ENCODE results near the gene TRAIP. TPM values are rescaled to one million over a fixed set of nuclear protein-coding genes. Genes with fewer than 3 reads are reported as not detected.
"Not testable (repeated sequence)": the region's sequence is repeated elsewhere in the genome, so short reads cannot be mapped to it uniquely, and the experiment has no call there.

The TRAIP gene
- total RNA-seq, 1 experiment from 2014 or later: 5.3 TPM

DNA sequence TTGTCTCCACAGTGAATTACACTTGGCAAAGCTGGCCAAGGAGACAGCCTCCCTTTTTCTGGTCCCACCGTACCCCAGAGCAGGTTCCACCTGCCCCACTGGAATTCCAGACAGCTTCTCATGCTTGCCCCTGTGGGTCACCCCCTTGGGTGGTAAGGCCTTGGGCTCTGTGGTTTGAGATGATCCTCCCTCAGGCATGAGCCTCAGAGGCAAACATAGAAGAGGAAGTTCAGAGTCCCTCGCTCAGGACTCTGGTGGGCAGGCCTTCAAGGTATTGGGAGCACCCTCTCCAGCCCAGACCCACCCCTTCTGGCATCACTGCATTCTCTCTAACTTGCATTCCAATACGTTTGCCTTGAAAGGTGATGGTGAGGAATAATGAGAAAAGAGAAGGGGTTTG lies 25.0 kb downstream of the TRAIP start:
- no peak for DNase-seq (ENCODE audit: extremely low read depth, low read depth)

DNA sequence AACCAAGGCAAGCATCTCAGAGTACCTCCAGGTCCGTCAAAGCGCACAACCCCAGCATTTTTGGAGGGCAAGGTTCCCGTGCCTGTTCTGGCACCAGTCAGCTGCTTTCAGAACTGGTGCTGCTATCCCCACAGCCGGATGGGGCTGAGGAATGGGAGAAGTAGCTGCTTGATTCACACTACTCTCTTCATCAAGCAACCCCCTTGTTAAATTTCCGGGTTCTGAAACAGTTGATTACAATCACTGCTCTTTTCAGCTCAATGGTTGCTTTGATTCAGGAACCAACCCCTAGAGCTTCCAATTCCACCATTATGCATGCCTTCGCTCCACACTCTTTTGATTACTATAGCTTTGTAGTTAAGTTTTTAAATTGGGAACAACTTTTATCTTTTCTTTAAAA lies 30.3 kb downstream of the TRAIP start:
- DNase-seq (ENCODE audit: extremely low read depth, low read depth): no peak

GRCh38 chr3:49823131-49823530 lies 33.2 kb downstream of the TRAIP start:
- DNase-seq (ENCODE audit: extremely low read depth, low read depth): not testable (repeated sequence)

DNA sequence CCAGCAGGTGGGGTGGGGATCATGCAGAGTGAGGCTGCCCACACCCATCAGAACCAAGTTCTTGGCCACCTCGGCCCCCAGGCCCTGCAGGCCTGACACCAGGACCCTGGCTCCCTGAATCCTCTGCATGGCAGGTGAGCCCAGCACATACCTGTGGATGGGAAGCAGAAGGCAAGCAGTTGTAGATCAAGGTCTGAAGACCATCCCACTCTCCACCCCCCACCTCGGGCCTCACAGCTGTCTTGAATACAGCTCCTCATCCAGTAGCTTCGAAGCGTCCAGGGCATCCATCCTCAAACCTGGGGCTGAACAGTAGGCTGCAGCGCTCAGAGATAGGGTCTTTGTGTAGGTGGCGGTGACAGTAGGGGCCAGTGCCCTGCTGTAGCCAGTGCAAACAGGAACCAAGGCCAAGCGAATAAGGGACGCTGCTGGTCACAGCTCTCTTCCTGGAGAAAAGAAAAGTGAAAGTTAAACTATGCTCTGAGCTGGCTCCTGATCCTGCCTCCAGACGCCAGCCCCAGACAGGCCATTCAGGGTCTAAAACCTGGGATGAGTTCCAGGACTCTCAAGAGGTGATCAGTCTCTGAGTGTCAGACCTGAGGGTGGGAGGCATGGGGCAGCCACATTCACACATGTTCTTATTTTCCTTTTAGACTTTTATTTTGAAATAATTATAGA lies 42.7 kb downstream of the TRAIP start, which contains the start of gene UBA7:
TSS of gene UBA7 (minus strand) at position 457 of the 678 bp plus-strand sequence. CDS start at position 291, 166 bp downstream.
- no peak for DNase-seq (ENCODE audit: extremely low read depth, low read depth)

- DNase-seq (ENCODE audit: extremely low read depth, low read depth): no peak
Measured at GRCh38 chr3:49812916-49813496, 43.4 kb downstream of the TRAIP start.

- no peak for DNase-seq (ENCODE audit: extremely low read depth, low read depth)
Measured at GRCh38 chr3:49807431-49808114, 48.8 kb downstream of the TRAIP start.

GRCh38 chr3:49806850-49807249 lies 49.5 kb downstream of the TRAIP start:
- no peak for DNase-seq (ENCODE audit: extremely low read depth, low read depth)

DNA sequence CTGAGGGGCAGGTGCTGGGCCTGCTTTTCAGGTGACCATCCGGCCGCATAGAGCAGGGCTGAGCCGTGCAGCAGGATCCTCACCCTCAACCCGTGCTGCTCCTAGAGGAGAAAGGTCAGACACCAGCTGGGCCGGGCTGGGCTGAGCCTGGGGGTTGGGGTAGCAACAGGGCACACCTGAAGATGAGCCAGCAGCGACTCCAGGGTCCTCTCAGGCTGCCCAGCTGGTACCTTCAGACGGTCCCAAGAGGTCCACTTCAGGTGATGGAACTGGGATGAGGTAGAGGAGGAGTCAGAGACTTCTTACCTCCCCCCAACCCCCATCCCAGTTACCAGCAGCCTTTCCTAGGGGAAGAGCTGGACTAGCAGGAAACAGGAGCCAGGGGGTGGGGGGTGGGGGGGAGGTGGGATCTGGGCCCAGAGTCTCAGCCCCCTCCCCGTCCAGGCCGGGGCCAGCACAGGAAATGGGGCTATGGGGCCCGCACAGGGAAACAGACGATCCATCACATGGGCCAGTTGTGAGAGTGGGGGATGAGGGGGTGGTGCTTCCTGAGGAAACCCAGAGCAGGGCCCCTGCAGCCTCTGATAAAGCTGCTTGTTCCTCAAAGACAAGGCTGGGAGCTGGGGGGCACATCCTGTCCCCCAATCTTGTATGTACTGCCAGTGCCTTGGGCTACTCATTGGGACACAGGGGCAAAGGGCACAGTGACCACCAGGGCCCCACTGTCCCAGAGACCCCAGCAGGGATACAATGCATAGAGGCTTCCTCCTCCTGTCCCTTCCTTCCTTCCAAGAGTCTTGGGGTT lies 50.3 kb downstream of the TRAIP start:
- DNase-seq (ENCODE audit: extremely low read depth, low read depth): no peak

- DNase-seq (ENCODE audit: extremely low read depth, low read depth): no peak
Measured at GRCh38 chr3:49805367-49805782, 51.0 kb downstream of the TRAIP start.

GRCh38 chr3:49804141-49805041 lies 52.0 kb downstream of the TRAIP start:
- DNase-seq (ENCODE audit: extremely low read depth, low read depth): no peak

DNA sequence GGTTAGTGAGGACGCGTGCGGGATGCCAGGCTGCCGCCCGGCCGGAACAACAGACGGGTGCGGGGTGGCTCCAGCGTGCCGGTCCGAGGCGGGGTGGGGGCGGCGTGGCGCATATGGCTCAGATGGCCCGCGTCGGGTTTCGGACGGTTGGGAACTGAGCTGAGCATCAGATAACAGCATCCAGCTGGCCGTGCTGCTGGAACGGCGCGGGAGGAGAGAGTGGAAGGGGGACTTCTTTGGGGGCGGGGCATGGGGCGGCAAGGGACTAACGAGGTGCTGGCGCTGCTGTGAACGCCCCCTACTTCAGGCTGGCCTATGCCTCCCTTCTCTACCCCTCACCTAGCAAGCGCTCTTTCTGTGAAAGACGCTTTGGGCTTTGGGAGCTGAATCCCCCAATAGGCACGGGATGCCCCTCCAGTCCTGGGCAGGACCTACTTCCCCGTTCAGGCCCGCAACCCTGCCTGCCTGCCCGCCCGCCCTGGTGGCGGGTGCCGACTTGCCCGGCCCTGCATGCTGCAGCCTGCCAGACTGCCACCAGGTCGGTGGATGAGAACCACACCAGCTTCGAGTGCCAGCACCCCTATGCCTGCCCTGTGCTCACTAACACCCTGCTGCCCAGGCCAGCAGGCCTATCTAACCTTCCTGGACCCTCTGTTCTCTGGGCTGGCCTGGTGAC lies 52.8 kb downstream of the TRAIP start:
- no peak for DNase-seq (ENCODE audit: extremely low read depth, low read depth)

GRCh38 chr3:49802719-49803464 lies 53.5 kb downstream of the TRAIP start, which contains the start of gene INKA1:
TSS of gene INKA1 (plus strand) at chr3:49803261. CDS start at chr3:49803393, 132 bp downstream.
- DNase-seq (ENCODE audit: extremely low read depth, low read depth): peak; percentile 74

- no peak for DNase-seq (ENCODE audit: extremely low read depth, low read depth)
Measured at GRCh38 chr3:49801160-49801559, 55.2 kb downstream of the TRAIP start.

GRCh38 chr3:49799761-49800160 lies 56.6 kb downstream of the TRAIP start, which contains the start of gene CDHR4:
TSS of gene CDHR4 (minus strand) at chr3:49799873. CDS start at chr3:49799812, 61 bp downstream.
- DNase-seq (ENCODE audit: extremely low read depth, low read depth): no peak

DNA sequence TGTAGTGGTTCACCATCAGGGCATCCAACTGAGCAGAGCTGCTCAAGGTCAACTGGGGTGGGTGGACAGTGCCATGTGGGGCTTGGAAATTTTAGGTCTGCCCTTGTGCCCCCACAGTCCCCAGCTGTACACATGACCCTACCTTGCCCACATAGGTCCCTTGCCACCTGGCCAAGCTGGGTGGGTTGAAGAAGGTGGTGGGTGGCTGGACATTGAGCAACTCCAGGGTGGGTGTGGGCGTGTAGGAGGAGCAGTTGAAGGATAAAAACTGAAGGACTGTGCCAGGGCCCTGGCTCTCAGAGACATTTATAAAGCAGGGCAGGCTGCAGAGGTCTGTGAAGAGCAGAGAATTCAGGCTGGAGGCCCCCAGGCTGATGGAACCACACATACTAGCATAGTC lies 57.3 kb downstream of the TRAIP start:
- no peak for DNase-seq (ENCODE audit: extremely low read depth, low read depth)

- no peak for DNase-seq (ENCODE audit: extremely low read depth, low read depth)
Measured at GRCh38 chr3:49794926-49795905, 61.1 kb downstream of the TRAIP start.

DNA sequence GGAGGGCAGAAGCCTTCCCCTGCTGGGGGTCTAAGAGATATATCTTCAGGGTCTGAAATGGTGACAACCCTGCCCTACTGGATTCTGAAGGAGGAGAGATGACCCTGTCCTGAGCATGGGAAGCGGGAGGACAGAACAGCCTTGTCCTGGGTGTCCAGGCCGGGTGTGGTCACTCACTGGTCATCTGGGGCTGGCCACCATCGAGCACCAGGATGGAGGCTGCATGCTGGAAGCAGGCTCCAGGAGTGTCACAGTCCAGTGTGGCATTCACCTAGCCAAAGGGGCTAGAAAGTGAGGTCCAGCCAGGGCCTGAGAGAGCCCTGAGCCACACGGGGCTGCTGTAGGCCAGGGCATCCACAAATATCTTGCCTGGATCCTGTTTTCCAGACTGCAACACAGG lies 61.9 kb downstream of the TRAIP start:
- no peak for DNase-seq (ENCODE audit: extremely low read depth, low read depth)
